ENCODE results near the gene F2RL2.
"Not testable (repeated sequence)": the region's sequence is repeated elsewhere in the genome, so short reads cannot be mapped to it uniquely, and the experiment has no call there.

Gene F2RL2

GRCh38 chr5:76625087-76625815, 2.0 kb upstream of the F2RL2 start:
- no peak for DNase-seq
- intact Hi-C loops (cut with DNase I): no loop called here

- intact Hi-C loops (cut with DNase I): no loop called here
- no peak for DNase-seq
These were observed 1.1 kb downstream of the F2RL2 start for GRCh38 chr5:76622076-76622475.

GRCh38 chr5:76620166-76620565, 3.0 kb downstream of the F2RL2 start:
- intact Hi-C loops (cut with DNase I): no loop called here
- no peak for DNase-seq

- no peak for DNase-seq
- intact Hi-C loops (cut with DNase I): no loop called here
These were observed 5.5 kb downstream of the F2RL2 start for GRCh38 chr5:76617675-76618074.

- no peak for DNase-seq
- intact Hi-C loops (cut with DNase I): no loop called here
These were observed 6.0 kb downstream of the F2RL2 start for GRCh38 chr5:76617229-76617628.

- intact Hi-C loops (cut with DNase I): no loop called here
- DNase-seq: no peak
These were observed 7.0 kb downstream of the F2RL2 start for GRCh38 chr5:76616206-76616605.

- no peak for DNase-seq
- intact Hi-C loops (cut with DNase I): no loop called here
These were observed 7.4 kb downstream of the F2RL2 start for GRCh38 chr5:76615759-76616158.

GRCh38 chr5:76612942-76613341, 10.3 kb downstream of the F2RL2 start:
- intact Hi-C loops (cut with DNase I): no loop called here
- no peak for DNase-seq

GRCh38 chr5:76610196-76610595, 13.0 kb downstream of the F2RL2 start:
- intact Hi-C loops (cut with DNase I): no loop called here
- no peak for DNase-seq

- intact Hi-C loops (cut with DNase I): no loop called here
- DNase-seq: no peak
These were observed 14.4 kb downstream of the F2RL2 start for GRCh38 chr5:76608833-76609232.

- no peak for DNase-seq
- intact Hi-C loops (cut with DNase I): no loop called here
These were observed 15.8 kb downstream of the F2RL2 start for GRCh38 chr5:76607353-76607871.

GRCh38 chr5:76606701-76607100, 16.5 kb downstream of the F2RL2 start:
- no peak for DNase-seq
- intact Hi-C loops (cut with DNase I): no loop called here

GRCh38 chr5:76604838-76605237, 18.4 kb downstream of the F2RL2 start:
- no peak for DNase-seq
- intact Hi-C loops (cut with DNase I): no loop called here

GRCh38 chr5:76603991-76604390, 19.2 kb downstream of the F2RL2 start:
- intact Hi-C loops (cut with DNase I); DNase-seq: not testable (repeated sequence)

- DNase-seq: no peak
- intact Hi-C loops (cut with DNase I): no loop called here
These were observed 21.0 kb downstream of the F2RL2 start for GRCh38 chr5:76602094-76602726.

GRCh38 chr5:76601470-76601869, 21.7 kb downstream of the F2RL2 start:
- intact Hi-C loops (cut with DNase I): loop anchor here (1.0 kb wide), 1 partner anchor 173 kb away; no protein-coding TSS in a partner anchor
- DNase-seq: peak in 1 of 10 donors; percentile 22

GRCh38 chr5:76600716-76601115, 22.5 kb downstream of the F2RL2 start:
- DNase-seq: no peak
- intact Hi-C loops (cut with DNase I): loop anchor here (1.0 kb wide), 1 partner anchor 174 kb away; no protein-coding TSS in a partner anchor

- DNase-seq: no peak
- intact Hi-C loops (cut with DNase I): no loop called here
These were observed 24.7 kb downstream of the F2RL2 start for GRCh38 chr5:76598531-76598930.

- DNase-seq: no peak
- intact Hi-C loops (cut with DNase I): no loop called here
These were observed 27.3 kb downstream of the F2RL2 start for GRCh38 chr5:76595755-76596481.

GRCh38 chr5:76594107-76594506, 29.1 kb downstream of the F2RL2 start:
- DNase-seq: no peak
- intact Hi-C loops (cut with DNase I): no loop called here

GRCh38 chr5:76592692-76593091, 30.5 kb downstream of the F2RL2 start:
- intact Hi-C loops (cut with DNase I): no loop called here

More at GRCh38 chr5:76592692-76593091, 30.5 kb downstream of the F2RL2 start:
- DNase-seq: no peak
